Measurements from ENCODE around the gene MASP1.

Gene MASP1

DNA sequence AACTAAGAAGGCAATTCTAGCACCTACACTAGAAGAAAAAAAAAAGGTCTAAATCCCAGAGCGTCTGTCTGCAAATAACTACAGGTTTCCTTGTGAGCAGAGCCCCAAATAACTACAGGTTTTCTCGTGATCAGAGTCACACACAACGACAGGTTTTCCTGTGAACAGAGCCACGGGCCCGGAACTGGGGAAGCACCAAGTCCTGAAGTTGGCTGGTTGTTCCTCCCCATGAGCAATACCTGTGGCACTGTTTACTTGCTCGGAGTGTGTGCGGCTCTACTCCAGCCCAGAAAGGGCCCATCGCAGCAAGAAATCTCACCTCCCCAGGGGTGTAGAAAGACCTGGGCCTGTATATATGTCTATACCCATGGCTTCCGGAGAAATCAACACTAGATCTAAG lies 644 bp upstream of the MASP1 start:
- ATAC-seq (ENCODE audit: low read depth) = no peak
- TF ChIP-seq, protein P1, sequence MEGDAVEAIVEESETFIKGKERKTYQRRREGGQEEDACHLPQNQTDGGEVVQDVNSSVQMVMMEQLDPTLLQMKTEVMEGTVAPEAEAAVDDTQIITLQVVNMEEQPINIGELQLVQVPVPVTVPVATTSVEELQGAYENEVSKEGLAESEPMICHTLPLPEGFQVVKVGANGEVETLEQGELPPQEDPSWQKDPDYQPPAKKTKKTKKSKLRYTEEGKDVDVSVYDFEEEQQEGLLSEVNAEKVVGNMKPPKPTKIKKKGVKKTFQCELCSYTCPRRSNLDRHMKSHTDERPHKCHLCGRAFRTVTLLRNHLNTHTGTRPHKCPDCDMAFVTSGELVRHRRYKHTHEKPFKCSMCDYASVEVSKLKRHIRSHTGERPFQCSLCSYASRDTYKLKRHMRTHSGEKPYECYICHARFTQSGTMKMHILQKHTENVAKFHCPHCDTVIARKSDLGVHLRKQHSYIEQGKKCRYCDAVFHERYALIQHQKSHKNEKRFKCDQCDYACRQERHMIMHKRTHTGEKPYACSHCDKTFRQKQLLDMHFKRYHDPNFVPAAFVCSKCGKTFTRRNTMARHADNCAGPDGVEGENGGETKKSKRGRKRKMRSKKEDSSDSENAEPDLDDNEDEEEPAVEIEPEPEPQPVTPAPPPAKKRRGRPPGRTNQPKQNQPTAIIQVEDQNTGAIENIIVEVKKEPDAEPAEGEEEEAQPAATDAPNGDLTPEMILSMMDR (IDR thresholded peaks at IDR 0.05; ENCODE audit: poor library complexity, severe bottlenecking) = no peak
- Histone ChIP-seq H3K36me3 (ENCODE audit: low read depth) (no peaks in the 10 kb centered on the region), H3K9me3 (ENCODE audit: severe bottlenecking) (no peaks in the 10 kb centered on the region), H3K27me3 (ENCODE audit: insufficient read depth, poor library complexity, severe bottlenecking) (no peaks in the 10 kb centered on the region), H3K4me1 (ENCODE audit: insufficient read depth, poor library complexity, severe bottlenecking) (no peaks in the 10 kb centered on the region), H3K27ac (ENCODE audit: poor library complexity, severe bottlenecking) (no peak overlapping the region), H3K4me3 (ENCODE audit: severe bottlenecking) (no peak overlapping the region)
- DNase-seq (ENCODE audit: low spot score) = no peak

DNA sequence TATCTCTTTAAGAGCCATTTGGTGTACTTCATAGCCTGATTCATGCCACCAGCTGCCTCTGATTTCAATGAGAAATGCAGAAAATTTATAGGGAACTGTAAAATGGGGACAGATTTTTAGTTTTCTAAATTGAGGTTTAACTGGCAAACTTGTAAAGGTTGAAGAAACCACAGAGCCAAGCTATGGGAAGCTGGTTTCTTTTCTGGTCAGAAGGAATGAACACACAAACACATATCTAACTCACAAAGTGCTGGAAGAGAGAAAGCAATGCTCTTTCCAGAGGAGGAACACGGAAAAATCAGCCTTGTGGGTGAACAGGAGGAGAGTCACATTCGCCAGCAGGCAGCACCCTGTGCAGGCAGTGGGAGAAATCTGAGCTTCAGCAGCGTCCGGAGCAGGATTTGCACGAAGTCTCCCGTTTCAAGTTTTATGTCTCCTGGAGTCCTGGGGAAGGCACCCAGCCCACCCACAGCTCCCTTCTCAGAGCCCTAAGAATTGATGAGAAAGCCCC lies 481 bp downstream of the MASP1 start:
- Histone ChIP-seq H3K9me3 (ENCODE audit: severe bottlenecking) (no peaks in the 10 kb centered on the region), H3K4me3 (ENCODE audit: severe bottlenecking) (no peak overlapping the region), H3K27me3 (ENCODE audit: insufficient read depth, poor library complexity, severe bottlenecking) (no peaks in the 10 kb centered on the region), H3K36me3 (ENCODE audit: low read depth) (no peaks in the 10 kb centered on the region), H3K27ac (ENCODE audit: poor library complexity, severe bottlenecking) (no peak overlapping the region), H3K4me1 (ENCODE audit: insufficient read depth, poor library complexity, severe bottlenecking) (peaks cover 3% of the 10 kb centered on the region)
- ATAC-seq (ENCODE audit: low read depth) (peak; percentile 48; the same call in 2 of the 3 replicates), DNase-seq (ENCODE audit: low spot score) (no peak)
- TF ChIP-seq, protein P1 (IDR thresholded peaks at IDR 0.05; ENCODE audit: poor library complexity, severe bottlenecking) = no peak

DNA sequence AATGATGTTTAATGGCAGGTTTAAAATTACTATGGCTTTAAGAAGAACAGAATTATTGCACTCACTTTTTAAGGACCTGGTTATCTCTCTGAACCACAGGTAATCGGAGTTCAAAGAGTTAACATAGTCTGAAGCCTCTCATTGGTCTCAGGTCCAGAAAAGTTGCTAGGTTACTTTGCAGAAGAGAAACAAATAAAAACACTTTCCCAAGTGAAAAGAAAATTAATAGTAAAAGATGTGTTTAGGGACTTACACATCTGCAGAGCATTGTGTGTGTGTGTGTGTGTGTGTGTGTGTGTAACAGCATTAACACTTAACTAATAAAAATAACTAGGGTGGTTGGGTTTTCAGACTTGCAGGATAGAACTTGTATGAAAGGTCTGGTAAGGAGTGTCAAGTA lies 1.0 kb downstream of the MASP1 start:
- H3K4me3 ChIP-seq (ENCODE audit: severe bottlenecking) = no peak overlapping the region
- peaks cover 3% of the 10 kb centered on the region for H3K4me1 ChIP-seq (ENCODE audit: insufficient read depth, poor library complexity, severe bottlenecking)
- H3K36me3 ChIP-seq (ENCODE audit: low read depth) = no peaks in the 10 kb centered on the region
- no peaks in the 10 kb centered on the region for H3K27me3 ChIP-seq (ENCODE audit: insufficient read depth, poor library complexity, severe bottlenecking)
- TF ChIP-seq, protein P1 (IDR thresholded peaks at IDR 0.05; ENCODE audit: poor library complexity, severe bottlenecking) = no peak
- DNase-seq (ENCODE audit: low spot score) (no peak), ATAC-seq (ENCODE audit: low read depth) (no peak)
- H3K27ac ChIP-seq (ENCODE audit: poor library complexity, severe bottlenecking) = no peak overlapping the region
- no peaks in the 10 kb centered on the region for H3K9me3 ChIP-seq (ENCODE audit: severe bottlenecking)

DNA sequence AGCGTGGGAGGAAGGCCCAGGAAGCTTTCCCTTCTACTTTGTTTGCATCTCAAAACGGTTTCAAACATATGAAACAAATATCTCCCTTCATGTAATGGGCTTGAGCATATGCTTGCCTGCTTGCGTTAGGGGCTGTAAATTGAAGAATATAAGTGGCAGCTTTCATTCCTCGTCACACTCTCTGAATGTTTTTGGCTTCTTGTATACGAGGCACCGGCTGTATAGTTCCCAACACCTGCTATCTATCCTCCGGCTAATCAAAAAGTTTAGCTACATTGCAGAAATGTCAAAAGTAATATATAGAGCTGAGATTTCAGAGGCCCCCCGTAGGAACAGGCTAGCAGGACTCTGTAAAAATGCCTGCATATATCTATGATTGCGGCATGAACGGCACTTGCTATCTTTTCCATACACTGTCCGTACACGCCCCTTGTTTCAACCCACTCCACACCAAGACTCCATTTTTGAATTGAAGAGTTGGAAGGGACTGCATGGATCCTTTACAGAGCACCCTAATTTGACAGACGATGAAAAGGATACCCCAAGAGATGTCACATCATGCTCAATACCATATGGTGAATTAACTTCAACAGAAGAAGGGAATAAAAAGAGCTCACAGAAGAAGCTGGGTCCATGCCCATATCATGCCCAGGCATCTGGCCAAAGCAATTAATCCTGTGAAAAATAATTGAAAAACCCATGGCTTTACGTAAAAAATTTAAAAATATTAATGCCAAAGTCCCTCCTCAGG lies 2.5 kb downstream of the MASP1 start:
- ATAC-seq (ENCODE audit: low read depth) (no peak), DNase-seq (ENCODE audit: low spot score) (no peak)
- H3K9me3 ChIP-seq (ENCODE audit: severe bottlenecking) = no peaks in the 10 kb centered on the region
- TF ChIP-seq, protein P1 (IDR thresholded peaks at IDR 0.05; ENCODE audit: poor library complexity, severe bottlenecking) = no peak
- no peak overlapping the region for H3K4me3 ChIP-seq (ENCODE audit: severe bottlenecking)
- no peaks in the 10 kb centered on the region for H3K27me3 ChIP-seq (ENCODE audit: insufficient read depth, poor library complexity, severe bottlenecking)
- no peaks in the 10 kb centered on the region for H3K36me3 ChIP-seq (ENCODE audit: low read depth)
- no peak overlapping the region for H3K27ac ChIP-seq (ENCODE audit: poor library complexity, severe bottlenecking)
- peaks cover 3% of the 10 kb centered on the region for H3K4me1 ChIP-seq (ENCODE audit: insufficient read depth, poor library complexity, severe bottlenecking)

All from RWPE2 (cell line).